ENCODE results near the gene PSD.

DNA sequence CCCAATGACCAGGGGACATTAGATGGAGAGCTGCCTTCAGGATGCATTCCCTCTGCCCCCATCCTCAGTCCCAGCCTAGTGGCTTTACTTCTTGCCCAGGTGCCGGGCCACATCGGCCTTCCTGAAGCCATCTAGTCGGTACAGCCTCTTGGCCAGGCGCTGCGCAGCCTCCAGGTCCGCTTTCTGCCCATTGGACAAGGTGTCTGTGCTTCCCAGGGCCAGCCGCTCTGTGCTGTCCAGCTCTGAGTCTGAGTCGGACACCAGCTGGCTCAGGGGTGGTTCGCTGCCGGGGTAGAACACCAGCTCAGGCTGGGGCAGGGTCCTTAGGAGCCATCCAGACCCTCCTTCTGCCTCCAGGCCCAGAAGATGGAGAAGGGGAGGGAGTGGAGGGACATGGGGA lies 6.3 kb downstream of the PSD start:
- TF ChIP-seq POLR2AphosphoS5 (IDR thresholded peaks at IDR 0.05; ENCODE audit: borderline replicate concordance, low read depth, low read length) (no peak), FOXP2 (optimal IDR thresholded peaks at IDR 0.05; ENCODE audit: control extremely low read depth, extremely low read length, insufficient read depth) (no peak)

All from SK-N-MC (cell line).